Neural progenitor cell (in vitro differentiated cells): Measurements from ENCODE around the gene CDKN2B. TPM values are rescaled to one million over a fixed set of nuclear protein-coding genes. Genes with fewer than 3 reads are reported as not detected.

Experiments used
- DNase-seq: peaks from one replicate; pipeline ENCODE4 v3.0.0-alpha.2; 2016; ENCODE audit warnings: low spot score
- H2AFZ ChIP-seq: fragments of 200-600 bp; sonication (generic); replicated peaks from 2 replicates; pipeline ENCODE4 v1.6.1; 2016; ENCODE audit warnings: antibody characterized with exemption
- H3F3A ChIP-seq: fragments of 200-600 bp; sonication (generic); 2 replicates; pipeline ENCODE4 v1.6.1; 2016; ENCODE audit warnings: antibody characterized with exemption, low read depth
- H3K27ac ChIP-seq: fragments of 200-600 bp; sonication (generic); 2 replicates; pipeline ENCODE4 v1.5.1; 2016; ENCODE audit warnings: mild to moderate bottlenecking
- H3K27me3 ChIP-seq: fragments of 200-600 bp; sonication (generic); 2 replicates; pipeline ENCODE4 v1.6.1; 2016; ENCODE audit warnings: mild to moderate bottlenecking, moderate library complexity
- H3K36me3 ChIP-seq: fragments of 200-600 bp; sonication (generic); 2 replicates; pipeline ENCODE4 v1.5.1; 2016
- H3K4me1 ChIP-seq: fragments of 200-600 bp; sonication (generic); 2 replicates; pipeline ENCODE4 v1.6.1; 2016; ENCODE audit warnings: mixed run types
- H3K4me2 ChIP-seq: fragments of 200-600 bp; sonication (generic); 2 replicates; pipeline ENCODE4 v1.6.1; 2016
- H3K4me3 ChIP-seq: fragments of 200-600 bp; sonication (generic); 2 replicates; pipeline ENCODE4 v1.5.1; 2016
- H3K79me2 ChIP-seq: fragments of 200-600 bp; sonication (generic); 2 replicates; pipeline ENCODE4 v1.6.1; 2016; ENCODE audit warnings: low read depth
- H3K9ac ChIP-seq: fragments of 200-600 bp; sonication (generic); 2 replicates; pipeline ENCODE4 v1.6.1; 2016
- H3K9me3 ChIP-seq: fragments of 200-600 bp; sonication (generic); 2 replicates; pipeline ENCODE4 v1.5.1; 2016; ENCODE audit warnings: low read depth
- H4K20me1 ChIP-seq: fragments of 200-600 bp; sonication (generic); 2 replicates; pipeline ENCODE4 v1.6.1; 2016; ENCODE audit warnings: low read depth
- H3K27ac Mint-ChIP-seq: 3 replicates; pipeline ENCODE4 v1.8.0; 2021; ENCODE audit warnings: mixed read lengths
- H3K27me3 Mint-ChIP-seq: 2 replicates; pipeline ENCODE4 v1.8.0; 2022; ENCODE audit warnings: low read depth, mild to moderate bottlenecking, inconsistent platforms, moderate library complexity, mixed read lengths; ENCODE audit not compliant: insufficient read depth
- H3K36me3 Mint-ChIP-seq: 3 replicates; pipeline ENCODE4 v1.8.0; 2021; ENCODE audit warnings: mixed read lengths
- H3K4me1 Mint-ChIP-seq: 3 replicates; pipeline ENCODE4 v1.8.0; 2021; ENCODE audit warnings: mixed read lengths
- H3K4me3 Mint-ChIP-seq: 3 replicates; pipeline ENCODE4 v1.8.0; 2021; ENCODE audit warnings: mild to moderate bottlenecking, moderate library complexity, mixed read lengths
- H3K9me3 Mint-ChIP-seq: 3 replicates; pipeline ENCODE4 v1.8.0; 2020; ENCODE audit warnings: mixed read lengths
- EZH2 ChIP-seq: fragments of 200-600 bp; sonication (generic); IDR thresholded peaks from 2 replicates; pipeline ENCODE4 v1.6.1; 2017; ENCODE audit warnings: antibody characterized with exemption, mild to moderate bottlenecking, moderate library complexity
- EZH2phosphoT487 ChIP-seq: fragments of 200-600 bp; sonication (generic); IDR thresholded peaks from 2 replicates; pipeline ENCODE4 v1.6.1; 2017; ENCODE audit warnings: antibody characterized with exemption
- total RNA-seq: library from RNA; depleted of rRNA; stranded (reverse); fragments of >200 nt; gene quantifications from 2 replicates; pipeline ENCODE4 v1.2.3, GENCODE V29; 2015; ENCODE audit warnings: low replicate concordance
- TF ChIP-seq, protein P1 (sequence below): fragments of 200-600 bp; sonication (generic); IDR thresholded peaks from 2 replicates; pipeline ENCODE4 v1.5.1; 2017; ENCODE audit warnings: antibody characterized with exemption, mild to moderate bottlenecking

CDKN2B gene
- total RNA-seq, 1 donor from 2014 or later = 0.07 TPM

DNA sequence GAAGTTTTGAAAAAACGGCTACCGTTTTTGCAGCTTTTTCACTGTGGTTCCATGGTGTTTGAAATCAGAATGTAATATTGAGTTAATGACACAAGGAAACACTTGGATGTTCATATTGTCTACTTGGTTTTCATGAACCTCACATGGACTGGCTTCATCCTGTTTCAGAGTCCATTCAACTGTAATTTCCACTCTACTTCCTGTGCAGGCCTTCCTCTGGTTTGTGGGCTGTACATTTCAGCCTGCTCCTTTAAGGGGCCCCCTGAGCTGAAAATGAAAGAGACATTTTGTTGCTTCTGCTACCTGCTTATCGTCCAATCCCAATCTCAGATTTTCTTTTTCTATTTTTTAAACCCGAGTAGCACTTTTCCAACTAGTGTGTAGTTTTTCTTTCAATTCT is 41.8 kb upstream of the CDKN2B start:
- H3K36me3 ChIP-seq = no peaks in the 10 kb centered on the region
- TF ChIP-seq, protein P1, sequence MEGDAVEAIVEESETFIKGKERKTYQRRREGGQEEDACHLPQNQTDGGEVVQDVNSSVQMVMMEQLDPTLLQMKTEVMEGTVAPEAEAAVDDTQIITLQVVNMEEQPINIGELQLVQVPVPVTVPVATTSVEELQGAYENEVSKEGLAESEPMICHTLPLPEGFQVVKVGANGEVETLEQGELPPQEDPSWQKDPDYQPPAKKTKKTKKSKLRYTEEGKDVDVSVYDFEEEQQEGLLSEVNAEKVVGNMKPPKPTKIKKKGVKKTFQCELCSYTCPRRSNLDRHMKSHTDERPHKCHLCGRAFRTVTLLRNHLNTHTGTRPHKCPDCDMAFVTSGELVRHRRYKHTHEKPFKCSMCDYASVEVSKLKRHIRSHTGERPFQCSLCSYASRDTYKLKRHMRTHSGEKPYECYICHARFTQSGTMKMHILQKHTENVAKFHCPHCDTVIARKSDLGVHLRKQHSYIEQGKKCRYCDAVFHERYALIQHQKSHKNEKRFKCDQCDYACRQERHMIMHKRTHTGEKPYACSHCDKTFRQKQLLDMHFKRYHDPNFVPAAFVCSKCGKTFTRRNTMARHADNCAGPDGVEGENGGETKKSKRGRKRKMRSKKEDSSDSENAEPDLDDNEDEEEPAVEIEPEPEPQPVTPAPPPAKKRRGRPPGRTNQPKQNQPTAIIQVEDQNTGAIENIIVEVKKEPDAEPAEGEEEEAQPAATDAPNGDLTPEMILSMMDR = no peak
- TF ChIP-seq EZH2 = no peak
- TF ChIP-seq EZH2phosphoT487 = no peak
- no peak overlapping the region for H3K9ac ChIP-seq
- H4K20me1 ChIP-seq = no peaks in the 10 kb centered on the region
- no peak overlapping the region for H3K4me3 ChIP-seq
- H3K4me2 ChIP-seq = no peak overlapping the region
- H2AFZ ChIP-seq = no peak overlapping the region
- Mint-ChIP-seq H3K27me3 (no peaks in the 10 kb centered on the region), H3K4me1 (peaks cover 16% of the 10 kb centered on the region), H3K4me3 (no peak overlapping the region), H3K27ac (no peak overlapping the region), H3K9me3 (no peaks in the 10 kb centered on the region), H3K36me3 (no peaks in the 10 kb centered on the region)
- peaks cover 8% of the 10 kb centered on the region for H3K4me1 ChIP-seq
- H3K79me2 ChIP-seq = no peaks in the 10 kb centered on the region
- H3K9me3 ChIP-seq = no peaks in the 10 kb centered on the region
- H3F3A ChIP-seq = no peaks in the 10 kb centered on the region
- no peak for DNase-seq
- no peaks in the 10 kb centered on the region for H3K27me3 ChIP-seq
- no peak overlapping the region for H3K27ac ChIP-seq

DNA sequence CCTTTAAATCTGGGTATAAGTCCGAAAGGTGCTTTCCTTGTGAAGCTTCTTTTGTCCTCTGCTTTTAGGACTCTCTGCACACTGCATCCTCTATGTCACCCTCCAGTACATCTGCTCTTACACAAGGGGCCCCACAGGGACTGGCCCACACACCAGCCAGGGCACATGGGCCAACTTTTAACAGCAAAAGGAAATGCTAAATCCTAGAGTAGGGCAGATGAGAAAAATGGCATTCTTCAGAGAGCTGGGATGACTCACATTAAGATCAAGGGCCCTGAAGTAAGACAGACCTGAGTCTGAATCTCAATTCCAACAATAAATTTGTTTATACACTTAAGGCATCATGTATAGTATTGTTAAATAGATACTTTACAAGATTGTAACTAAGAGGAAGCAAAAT is 40.3 kb upstream of the CDKN2B start:
- Mint-ChIP-seq H3K4me3 (no peak overlapping the region), H3K4me1 (peaks cover 16% of the 10 kb centered on the region), H3K9me3 (no peaks in the 10 kb centered on the region), H3K27ac (no peak overlapping the region), H3K36me3 (no peaks in the 10 kb centered on the region), H3K27me3 (no peaks in the 10 kb centered on the region)
- Histone ChIP-seq H3K79me2 (no peaks in the 10 kb centered on the region), H3K27me3 (no peaks in the 10 kb centered on the region), H3K36me3 (no peaks in the 10 kb centered on the region), H3K9me3 (no peaks in the 10 kb centered on the region), H3F3A (no peaks in the 10 kb centered on the region), H2AFZ (no peak overlapping the region), H3K4me2 (no peak overlapping the region), H3K9ac (no peak overlapping the region), H4K20me1 (no peaks in the 10 kb centered on the region), H3K4me1 (peaks cover 8% of the 10 kb centered on the region), H3K27ac (no peak overlapping the region), H3K4me3 (no peak overlapping the region)
- DNase-seq = no peak
- TF ChIP-seq, protein P1 = no peak
- TF ChIP-seq EZH2phosphoT487 (no peak), EZH2 (no peak)

DNA sequence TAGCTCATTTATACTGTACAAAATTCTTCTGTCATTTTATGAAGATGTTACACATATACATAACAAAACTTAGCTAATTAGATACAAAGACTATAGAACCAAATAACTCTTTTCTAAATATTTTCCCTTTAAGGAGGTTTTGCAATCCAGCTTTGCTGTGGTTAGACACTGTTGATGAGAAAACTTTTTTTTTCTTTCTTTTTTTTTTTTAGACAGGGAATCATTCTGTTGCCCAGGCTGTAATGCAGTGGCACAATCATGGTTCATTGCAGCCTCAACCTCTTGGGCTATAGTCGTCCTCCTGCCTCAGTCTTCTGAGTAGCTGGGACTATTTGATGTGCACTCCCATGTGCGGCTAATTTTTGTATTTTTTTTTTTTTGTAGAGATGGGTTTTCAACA is 38.5 kb upstream of the CDKN2B start:
- no peak overlapping the region for H3K27ac Mint-ChIP-seq
- no peak overlapping the region for H3K4me2 ChIP-seq
- H4K20me1 ChIP-seq = no peaks in the 10 kb centered on the region
- TF ChIP-seq, protein P1 = no peak
- TF ChIP-seq EZH2phosphoT487 (no peak), EZH2 (no peak)
- no peaks in the 10 kb centered on the region for H3F3A ChIP-seq
- no peaks in the 10 kb centered on the region for H3K27me3 Mint-ChIP-seq
- no peak for DNase-seq
- H3K9me3 ChIP-seq = no peaks in the 10 kb centered on the region
- H3K4me3 ChIP-seq = no peak overlapping the region
- H3K36me3 Mint-ChIP-seq = no peaks in the 10 kb centered on the region
- no peak overlapping the region for H3K4me3 Mint-ChIP-seq
- H3K36me3 ChIP-seq = no peaks in the 10 kb centered on the region
- H2AFZ ChIP-seq = no peak overlapping the region
- no peak overlapping the region for H3K9ac ChIP-seq
- H3K9me3 Mint-ChIP-seq = no peaks in the 10 kb centered on the region
- H3K27me3 ChIP-seq = no peaks in the 10 kb centered on the region
- H3K4me1 Mint-ChIP-seq = peaks cover 12% of the 10 kb centered on the region
- H3K4me1 ChIP-seq = peaks cover 3% of the 10 kb centered on the region
- no peaks in the 10 kb centered on the region for H3K79me2 ChIP-seq
- no peak overlapping the region for H3K27ac ChIP-seq
